A549 (cell line): Measurements from ENCODE around the gene S100A11.

Experiments used
- CEBPB ChIP-seq, 2 experiments: fragments of >200 bp in 1 of 2; sonication (Bioruptor Twin) in 1 of 2; formaldehyde crosslinking in 1 of 2; IDR thresholded peaks; 2 replicates each; pipeline ENCODE4 v1.6.1; 2012 to 2016
- CTCF ChIP-seq: fragments of >200 bp; sonication (Bioruptor Twin); formaldehyde crosslinking; IDR thresholded peaks from 3 replicates; pipeline ENCODE4 v1.5.1; 2016
- EP300 ChIP-seq, 2 experiments: fragments of >200 bp; sonication (Bioruptor Twin); formaldehyde crosslinking; IDR thresholded peaks; 2 replicates in 1 of 2; 3 replicates in 1 of 2; pipeline ENCODE4 v1.6.1; 2016 to 2017
- HOXA7 ChIP-seq: fragments of 250-450 bp; sonication (Bioruptor Pico); IDR thresholded peaks from 2 replicates; pipeline ENCODE4 v1.5.0; 2020; ENCODE audit warnings: mild to moderate bottlenecking, moderate library complexity
- JUN ChIP-seq, 2 experiments: fragments of >200 bp; sonication (Bioruptor Twin); formaldehyde crosslinking; IDR thresholded peaks; 2 replicates in 1 of 2; 3 replicates in 1 of 2; pipeline ENCODE4 v1.6.1; 2016 to 2017
- POLR2A ChIP-seq: IDR thresholded peaks from 2 replicates; pipeline ENCODE4 v1.6.1; 2012; ENCODE audit warnings: mild to moderate bottlenecking, low read length
- REST ChIP-seq: fragments of 200-600 bp; sonication (generic); IDR thresholded peaks from 2 replicates; pipeline ENCODE4 v1.6.1; 2016; ENCODE audit warnings: antibody characterized with exemption, mild to moderate bottlenecking, moderate library complexity

GRCh38 chr1:152002960-152003359 lies 33.8 kb downstream of the S100A11 start:
- no peak for TF ChIP-seq CTCF
- no peak for TF ChIP-seq JUN (IDR thresholded peaks at IDR 0.05)
- TF ChIP-seq REST = no peak
- TF ChIP-seq CEBPB (IDR thresholded peaks at IDR 0.05) = no peak
- no peak for TF ChIP-seq POLR2A
- TF ChIP-seq HOXA7 = no peak
- no peak for TF ChIP-seq EP300 (IDR thresholded peaks at IDR 0.05)
